SK-N-SH treated with all-trans-retinoic acid at 6 μM for 48 hours (cell line): Measurements from ENCODE around the gene OSMR.
A peak's percentile ranks its signal among the peaks of the same experiment; 100 is the strongest.

Source experiments
- ATAC-seq: fragments of 200-7000 bp; cut with Tn5 transposase; 3 replicates; pipeline ENCODE4 v1.9.1; 2020; ENCODE audit warnings: mild to moderate bottlenecking, moderate library complexity
- ARNTL ChIP-seq: fragments of 450-650 bp; formaldehyde crosslinking; IDR thresholded peaks from 2 replicates; pipeline ENCODE4 v1.5.0; 2020; ENCODE audit warnings: low read depth, mild to moderate bottlenecking, moderate library complexity, borderline replicate concordance
- BACH2 ChIP-seq: fragments of 250-450 bp; sonication (Bioruptor Pico); IDR thresholded peaks from 2 replicates; pipeline ENCODE4 v1.9.0; 2021; ENCODE audit warnings: mild to moderate bottlenecking, borderline replicate concordance
- CREB5 ChIP-seq: fragments of 250-450 bp; sonication (Bioruptor Pico); IDR thresholded peaks from 2 replicates; pipeline ENCODE4 v1.5.1; 2020; ENCODE audit warnings: low read depth, mild to moderate bottlenecking, moderate library complexity
- CSDC2 ChIP-seq: fragments of 250-450 bp; sonication (Bioruptor Pico); IDR thresholded peaks from 2 replicates; pipeline ENCODE4 v1.5.0; 2020; ENCODE audit warnings: mild to moderate bottlenecking, moderate library complexity
- CSRNP3 ChIP-seq: fragments of 250-450 bp; sonication (Bioruptor Pico); IDR thresholded peaks from 2 replicates; pipeline ENCODE4 v1.5.1; 2021; ENCODE audit warnings: mild to moderate bottlenecking, moderate library complexity
- ESRRG ChIP-seq: fragments of 250-450 bp; sonication (Bioruptor Pico); IDR thresholded peaks from 2 replicates; pipeline ENCODE4 v1.6.1; 2021; ENCODE audit warnings: mild to moderate bottlenecking
- GLIS3 ChIP-seq: fragments of 250-450 bp; sonication (Bioruptor Pico); IDR thresholded peaks from 2 replicates; pipeline ENCODE4 v1.5.0; 2020; ENCODE audit warnings: mild to moderate bottlenecking, moderate library complexity
- OSR1 ChIP-seq: fragments of 250-450 bp; sonication (Bioruptor Pico); IDR thresholded peaks from 2 replicates; pipeline ENCODE4 v1.8.0; 2022; ENCODE audit warnings: moderate library complexity, mild to moderate bottlenecking, inconsistent platforms
- POU6F1 ChIP-seq: fragments of 250-450 bp; sonication (Bioruptor Pico); IDR thresholded peaks from 2 replicates; pipeline ENCODE4 v1.8.0; 2021; ENCODE audit warnings: low read depth, mild to moderate bottlenecking, moderate library complexity, borderline replicate concordance
- PPARA ChIP-seq: fragments of 250-450 bp; sonication (Bioruptor Pico); IDR thresholded peaks from 2 replicates; pipeline ENCODE4 v1.5.0; 2020; ENCODE audit warnings: mild to moderate bottlenecking, borderline replicate concordance
- SNAI2 ChIP-seq: fragments of 250-450 bp; sonication (Bioruptor Pico); IDR thresholded peaks from 2 replicates; pipeline ENCODE4 v1.5.0; 2020; ENCODE audit warnings: mild to moderate bottlenecking, moderate library complexity
- TCF4 ChIP-seq: fragments of 250-450 bp; sonication (Bioruptor Pico); IDR thresholded peaks from 2 replicates; pipeline ENCODE4 v1.8.0; 2021; ENCODE audit warnings: mild to moderate bottlenecking, moderate library complexity, borderline replicate concordance
- TOX ChIP-seq: fragments of 250-450 bp; sonication (Bioruptor Pico); IDR thresholded peaks from 2 replicates; pipeline ENCODE4 v1.8.0; 2021; ENCODE audit warnings: mild to moderate bottlenecking, moderate library complexity, borderline replicate concordance
- TSHZ2 ChIP-seq: fragments of 250-450 bp; sonication (Bioruptor Pico); IDR thresholded peaks from 2 replicates; pipeline ENCODE4 v1.5.0; 2020; ENCODE audit warnings: mild to moderate bottlenecking, moderate library complexity
- ZC3H10 ChIP-seq: fragments of 250-450 bp; sonication (Bioruptor Pico); IDR thresholded peaks from 2 replicates; pipeline ENCODE4 v1.5.1; 2021; ENCODE audit warnings: mild to moderate bottlenecking, moderate library complexity
- ZNF565 ChIP-seq: fragments of 450-650 bp; formaldehyde crosslinking; conservative IDR thresholded peaks from 2 replicates; pipeline ENCODE4 v1.5.0; 2020; ENCODE audit warnings: low read depth, mild to moderate bottlenecking, moderate library complexity
- ZNF70 ChIP-seq: fragments of 450-650 bp; formaldehyde crosslinking; IDR thresholded peaks from 2 replicates; pipeline ENCODE4 v1.5.0; 2020; ENCODE audit warnings: mild to moderate bottlenecking, moderate library complexity
- ZNF8 ChIP-seq: fragments of 450-650 bp; formaldehyde crosslinking; IDR thresholded peaks from 2 replicates; pipeline ENCODE4 v1.5.0; 2020; ENCODE audit warnings: mild to moderate bottlenecking, moderate library complexity

Gene OSMR

GRCh38 chr5:38921174-38921573 is 75.4 kb downstream of the OSMR start:
- ATAC-seq: no peak
- TF ChIP-seq CSDC2 (CRISPR knock-in tag) (no peak), CREB5 (no peak)
- TF ChIP-seq, all 23 proteins: peak for 0

- no peak for TF ChIP-seq TOX (CRISPR knock-in tag)
- no peak for TF ChIP-seq CREB5
- TF ChIP-seq ARNTL (CRISPR knock-in tag): no peak
- TF ChIP-seq ZNF70 (CRISPR knock-in tag): no peak
- no peak for TF ChIP-seq TSHZ2 (CRISPR knock-in tag)
- TF ChIP-seq POU6F1: no peak
- no peak for TF ChIP-seq ZNF565 (CRISPR knock-in tag)
- TF ChIP-seq OSR1 (CRISPR knock-in tag): no peak
- no peak for TF ChIP-seq SNAI2
- no peak for TF ChIP-seq CSDC2 (CRISPR knock-in tag)
- TF ChIP-seq TCF4 (CRISPR knock-in tag): no peak
- TF ChIP-seq ZNF8 (CRISPR knock-in tag): no peak
Measured at GRCh38 chr5:38922199-38922598, 76.4 kb downstream of the OSMR start.

GRCh38 chr5:38923661-38924451 is 78.0 kb downstream of the OSMR start:
- no peak for ATAC-seq
- TF ChIP-seq TOX (CRISPR knock-in tag): no peak
- no peak for TF ChIP-seq BACH2
- TF ChIP-seq SNAI2: no peak
- TF ChIP-seq CSRNP3 (CRISPR knock-in tag): no peak
- no peak for TF ChIP-seq GLIS3 (CRISPR knock-in tag)
- no peak for TF ChIP-seq ESRRG (CRISPR knock-in tag)
- no peak for TF ChIP-seq TCF4 (CRISPR knock-in tag)
- no peak for TF ChIP-seq POU6F1
- no peak for TF ChIP-seq ARNTL (CRISPR knock-in tag)
- no peak for TF ChIP-seq PPARA (CRISPR knock-in tag)
- TF ChIP-seq ZC3H10 (CRISPR knock-in tag): no peak

More at GRCh38 chr5:38922199-38922598, 76.4 kb downstream of the OSMR start:
- peak; percentile 91 for ATAC-seq
